WERI-Rb-1 (cell line): ENCODE results near the gene LAD1.

Experiments used
- DNase-seq: peaks from one replicate; pipeline ENCODE4 v3.0.0-alpha.2; 2020
- H3K27ac ChIP-seq: fragments of 250-450 bp; sonication (Bioruptor Pico); 2 replicates; pipeline ENCODE4 v1.5.1; 2020; ENCODE audit warnings: mild to moderate bottlenecking, moderate library complexity
- H3K27me3 ChIP-seq: fragments of 250-450 bp; sonication (Bioruptor Pico); 2 replicates; pipeline ENCODE4 v1.5.1; 2021; ENCODE audit warnings: mild to moderate bottlenecking, low read depth, moderate library complexity; ENCODE audit not compliant: insufficient read depth, severe bottlenecking
- H3K36me3 ChIP-seq: fragments of 250-450 bp; sonication (Bioruptor Pico); 2 replicates; pipeline ENCODE4 v1.5.1; 2020; ENCODE audit warnings: mild to moderate bottlenecking, moderate library complexity
- H3K4me3 ChIP-seq: 2 replicates; pipeline ENCODE4 v1.5.1; 2011; ENCODE audit warnings: low read depth, mild to moderate bottlenecking, control low read depth, low read length
- H3K9me3 ChIP-seq: fragments of 250-450 bp; sonication (Bioruptor Pico); 2 replicates; pipeline ENCODE4 v1.5.1; 2021; ENCODE audit warnings: mild to moderate bottlenecking, moderate library complexity; ENCODE audit not compliant: severe bottlenecking
- TF ChIP-seq, protein P1 (sequence below): IDR thresholded peaks from 2 replicates; pipeline ENCODE4 v1.5.1; 2011; ENCODE audit warnings: low read depth, mild to moderate bottlenecking, control low read depth, inconsistent platforms, low read length

LAD1 gene

DNA sequence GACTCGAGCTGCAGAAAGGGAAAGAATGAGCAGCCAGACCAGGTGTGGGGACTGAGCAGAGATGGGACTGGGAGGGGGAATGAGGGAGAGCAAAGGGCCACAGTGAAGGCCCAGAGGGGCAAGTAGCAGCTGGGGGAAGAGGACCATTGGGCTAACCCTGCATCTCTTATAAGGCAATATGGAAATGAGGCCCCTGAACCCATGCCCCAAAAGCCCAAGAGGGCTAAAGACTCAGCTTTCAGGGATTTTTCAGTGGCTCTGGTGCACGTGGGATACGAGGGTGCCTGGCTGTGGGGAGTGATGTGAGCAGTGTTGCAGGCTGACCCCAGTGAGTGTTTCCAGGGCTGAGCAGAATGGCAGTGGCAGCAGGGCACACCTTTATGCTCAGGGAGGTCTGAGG, 22.9 kb upstream of the LAD1 start:
- H3K4me3 ChIP-seq: no peak overlapping the region
- no peak for DNase-seq
- H3K27ac ChIP-seq: no peak overlapping the region
- peaks cover 24% of the 10 kb centered on the region for H3K9me3 ChIP-seq
- TF ChIP-seq, protein P1, sequence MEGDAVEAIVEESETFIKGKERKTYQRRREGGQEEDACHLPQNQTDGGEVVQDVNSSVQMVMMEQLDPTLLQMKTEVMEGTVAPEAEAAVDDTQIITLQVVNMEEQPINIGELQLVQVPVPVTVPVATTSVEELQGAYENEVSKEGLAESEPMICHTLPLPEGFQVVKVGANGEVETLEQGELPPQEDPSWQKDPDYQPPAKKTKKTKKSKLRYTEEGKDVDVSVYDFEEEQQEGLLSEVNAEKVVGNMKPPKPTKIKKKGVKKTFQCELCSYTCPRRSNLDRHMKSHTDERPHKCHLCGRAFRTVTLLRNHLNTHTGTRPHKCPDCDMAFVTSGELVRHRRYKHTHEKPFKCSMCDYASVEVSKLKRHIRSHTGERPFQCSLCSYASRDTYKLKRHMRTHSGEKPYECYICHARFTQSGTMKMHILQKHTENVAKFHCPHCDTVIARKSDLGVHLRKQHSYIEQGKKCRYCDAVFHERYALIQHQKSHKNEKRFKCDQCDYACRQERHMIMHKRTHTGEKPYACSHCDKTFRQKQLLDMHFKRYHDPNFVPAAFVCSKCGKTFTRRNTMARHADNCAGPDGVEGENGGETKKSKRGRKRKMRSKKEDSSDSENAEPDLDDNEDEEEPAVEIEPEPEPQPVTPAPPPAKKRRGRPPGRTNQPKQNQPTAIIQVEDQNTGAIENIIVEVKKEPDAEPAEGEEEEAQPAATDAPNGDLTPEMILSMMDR: no peak
- peaks cover 5% of the 10 kb centered on the region for H3K27me3 ChIP-seq
- no peaks in the 10 kb centered on the region for H3K36me3 ChIP-seq

DNA sequence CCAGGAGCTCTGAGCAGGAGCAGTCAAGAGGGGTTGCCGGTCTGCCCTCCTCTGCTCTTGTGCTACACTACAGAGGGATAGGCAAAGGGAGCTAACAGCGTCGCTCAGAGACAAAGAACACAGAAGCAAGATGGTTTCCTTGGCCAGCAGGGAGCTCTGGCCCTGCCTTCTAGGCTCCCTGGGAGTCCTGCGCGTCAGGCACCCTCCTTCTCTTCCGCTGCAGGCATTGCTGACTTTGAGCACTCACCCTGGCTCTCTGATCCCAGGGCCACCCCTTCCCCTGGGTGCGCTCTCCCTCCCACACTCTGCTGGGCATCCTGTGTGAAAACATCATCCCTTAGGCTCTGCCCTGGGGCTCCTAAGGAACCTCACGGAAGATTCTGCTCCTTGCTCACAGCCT, 21.9 kb upstream of the LAD1 start:
- Histone ChIP-seq H3K9me3 (peaks cover 25% of the 10 kb centered on the region), H3K27ac (no peak overlapping the region), H3K4me3 (no peak overlapping the region), H3K27me3 (peaks cover 5% of the 10 kb centered on the region), H3K36me3 (no peaks in the 10 kb centered on the region)
- DNase-seq: no peak
- TF ChIP-seq, protein P1: no peak

GRCh38 chr1:201420608-201421002, 21.5 kb upstream of the LAD1 start:
- H3K4me3 ChIP-seq: no peak overlapping the region
- peaks cover 5% of the 10 kb centered on the region for H3K27me3 ChIP-seq
- no peaks in the 10 kb centered on the region for H3K36me3 ChIP-seq

GRCh38 chr1:201419746-201420607, 20.9 kb upstream of the LAD1 start:
- peaks cover 26% of the 10 kb centered on the region for H3K9me3 ChIP-seq
- TF ChIP-seq, protein P1: no peak
- H3K4me3 ChIP-seq: no peak overlapping the region
- no peaks in the 10 kb centered on the region for H3K36me3 ChIP-seq
- peaks cover 5% of the 10 kb centered on the region for H3K27me3 ChIP-seq
- no peak overlapping the region for H3K27ac ChIP-seq
- DNase-seq: no peak

More at GRCh38 chr1:201420608-201421002, 21.5 kb upstream of the LAD1 start:
- TF ChIP-seq, protein P1: no peak
- DNase-seq: no peak
- Histone ChIP-seq H3K9me3 (peaks cover 26% of the 10 kb centered on the region), H3K27ac (no peak overlapping the region)

- Histone ChIP-seq H3K27ac (no peak overlapping the region), H3K4me3 (no peak overlapping the region), H3K36me3 (no peaks in the 10 kb centered on the region), H3K27me3 (peaks cover 5% of the 10 kb centered on the region), H3K9me3 (peaks cover 26% of the 10 kb centered on the region)
- no peak for DNase-seq
- TF ChIP-seq, protein P1: no peak
Measured at GRCh38 chr1:201419256-201419655, 20.1 kb upstream of the LAD1 start.

DNA sequence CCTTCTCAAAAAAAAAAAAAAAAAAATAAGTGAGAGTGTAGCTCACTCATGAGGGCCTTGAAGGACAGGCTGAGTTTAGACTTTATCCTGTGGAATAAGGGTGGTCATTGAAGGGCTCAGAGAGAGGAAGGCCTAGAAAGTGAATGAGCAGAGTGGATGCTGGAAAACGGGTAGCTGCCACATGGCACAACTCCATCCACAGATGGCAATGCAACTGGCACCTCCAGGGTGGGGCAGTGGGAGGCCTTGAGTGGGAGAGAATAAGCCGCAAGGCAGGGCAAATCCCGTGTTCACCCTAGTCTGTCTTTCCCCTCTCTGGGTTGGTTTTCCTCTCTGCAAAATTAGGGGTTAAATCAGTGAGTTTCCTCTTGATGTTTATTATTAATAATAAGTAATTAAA, 19.3 kb upstream of the LAD1 start:
- peaks cover 5% of the 10 kb centered on the region for H3K27me3 ChIP-seq
- H3K9me3 ChIP-seq: peaks cover 22% of the 10 kb centered on the region
- H3K27ac ChIP-seq: no peak overlapping the region
- TF ChIP-seq, protein P1: no peak
- H3K36me3 ChIP-seq: no peaks in the 10 kb centered on the region
- H3K4me3 ChIP-seq: no peak overlapping the region
- no peak for DNase-seq
